Measurements from ENCODE around the gene CAPN2.

CAPN2 gene

GRCh38 chr1:223695941-223696340, 16.4 kb upstream of the CAPN2 start:
- no peaks in the 10 kb centered on the region for H3K27me3 ChIP-seq (ENCODE audit: insufficient read depth, low read length, poor library complexity)
- no peak overlapping the region for H3K4ac ChIP-seq (ENCODE audit: low read depth, low read length)
- H3K79me2 ChIP-seq (ENCODE audit: control insufficient read depth, insufficient read depth, low read length) = no peaks in the 10 kb centered on the region
- no peak overlapping the region for H3K4me3 ChIP-seq (ENCODE audit: low read length)
- no peak overlapping the region for H4K8ac ChIP-seq (ENCODE audit: low read depth, low read length)
- no peak overlapping the region for H3K56ac ChIP-seq (ENCODE audit: low read length)
- no CpG with 5 or more reads among the region's 5 CpGs for WGBS (ENCODE audit: extremely low coverage, insufficient coverage, low lambda C conversion rate)
- no peaks in the 10 kb centered on the region for H3K36me3 ChIP-seq (ENCODE audit: control insufficient read depth, insufficient read depth, low read length)
- H2BK5ac ChIP-seq (ENCODE audit: low read length) = no peak overlapping the region
- no peaks in the 10 kb centered on the region for H3K79me1 ChIP-seq (ENCODE audit: low read length)
- H3K23ac ChIP-seq (ENCODE audit: low read length) = no peak overlapping the region
- H3K18ac ChIP-seq (ENCODE audit: low read length) = no peak overlapping the region
- H3K27ac ChIP-seq (ENCODE audit: low read depth, low read length) = no peak overlapping the region
- no peak overlapping the region for H2BK15ac ChIP-seq (replicated peaks; ENCODE audit: low read depth)
- no peak overlapping the region for H3K9ac ChIP-seq (ENCODE audit: low read length)
- H3K4me2 ChIP-seq (ENCODE audit: low read length) = no peak overlapping the region
- H3K4me1 ChIP-seq (ENCODE audit: control insufficient read depth, low read depth, low read length) = no peaks in the 10 kb centered on the region
- H2AK5ac ChIP-seq (ENCODE audit: low read length) = no peak overlapping the region
- no peak overlapping the region for H4K5ac ChIP-seq (ENCODE audit: low read length)
- DNase-seq = no peak
- no peak overlapping the region for H2BK120ac ChIP-seq (ENCODE audit: low read depth, low read length)

- peak; percentile 40 for DNase-seq
- Histone ChIP-seq H3K23ac (ENCODE audit: low read length) (peak overlapping the region; percentile 80), H2BK15ac (replicated peaks; ENCODE audit: low read depth) (no peak overlapping the region), H4K5ac (ENCODE audit: low read length) (no peak overlapping the region), H3K4me2 (ENCODE audit: low read length) (no peak overlapping the region), H3K27me3 (ENCODE audit: insufficient read depth, low read length, poor library complexity) (no peaks in the 10 kb centered on the region), H2AK5ac (ENCODE audit: low read length) (no peak overlapping the region), H3K4ac (ENCODE audit: low read depth, low read length) (no peak overlapping the region), H3K36me3 (ENCODE audit: control insufficient read depth, insufficient read depth, low read length) (no peaks in the 10 kb centered on the region), H3K56ac (ENCODE audit: low read length) (peak overlapping the region; percentile 75), H3K79me1 (ENCODE audit: low read length) (no peaks in the 10 kb centered on the region), H3K4me1 (ENCODE audit: control insufficient read depth, low read depth, low read length) (peaks cover under 1% of the 10 kb centered on the region), H2BK5ac (ENCODE audit: low read length) (no peak overlapping the region), H3K18ac (ENCODE audit: low read length) (peak overlapping the region; percentile 14), H2BK120ac (ENCODE audit: low read depth, low read length) (no peak overlapping the region), H3K79me2 (ENCODE audit: control insufficient read depth, insufficient read depth, low read length) (no peaks in the 10 kb centered on the region), H3K27ac (ENCODE audit: low read depth, low read length) (peak overlapping the region; percentile 93), H3K4me3 (ENCODE audit: low read length) (no peak overlapping the region), H4K8ac (ENCODE audit: low read depth, low read length) (no peak overlapping the region), H3K9ac (ENCODE audit: low read length) (no peak overlapping the region)
- no CpG with 5 or more reads among the region's 5 CpGs for WGBS (ENCODE audit: extremely low coverage, insufficient coverage, low lambda C conversion rate)
These were observed 11.9 kb upstream of the CAPN2 start for GRCh38 chr1:223700388-223700918.

- peak; percentile 94 for DNase-seq
- peak overlapping the region; percentile 93 for H3K27ac ChIP-seq (ENCODE audit: low read depth, low read length)
These were observed 11.2 kb upstream of the CAPN2 start for GRCh38 chr1:223700942-223701637.

GRCh38 chr1:223702735-223703667, 9.3 kb upstream of the CAPN2 start:
- H2BK5ac ChIP-seq (ENCODE audit: low read length) = no peak overlapping the region
- no peak overlapping the region for H3K23ac ChIP-seq (ENCODE audit: low read length)
- H3K79me2 ChIP-seq (ENCODE audit: control insufficient read depth, insufficient read depth, low read length) = no peaks in the 10 kb centered on the region
- no peak overlapping the region for H2BK120ac ChIP-seq (ENCODE audit: low read depth, low read length)
- no peaks in the 10 kb centered on the region for H3K36me3 ChIP-seq (ENCODE audit: control insufficient read depth, insufficient read depth, low read length)
- H2BK15ac ChIP-seq (replicated peaks; ENCODE audit: low read depth) = no peak overlapping the region
- no CpG with 5 or more reads among the region's 4 CpGs for WGBS (ENCODE audit: extremely low coverage, insufficient coverage, low lambda C conversion rate)
- H3K4me2 ChIP-seq (ENCODE audit: low read length) = no peak overlapping the region
- no peak overlapping the region for H3K27ac ChIP-seq (ENCODE audit: low read depth, low read length)
- no peak overlapping the region for H3K56ac ChIP-seq (ENCODE audit: low read length)
- no peak for DNase-seq
- no peak overlapping the region for H4K8ac ChIP-seq (ENCODE audit: low read depth, low read length)
- H3K79me1 ChIP-seq (ENCODE audit: low read length) = no peaks in the 10 kb centered on the region
- H3K9ac ChIP-seq (ENCODE audit: low read length) = peak overlapping the region; percentile 14
- H4K5ac ChIP-seq (ENCODE audit: low read length) = no peak overlapping the region
- no peak overlapping the region for H3K4me3 ChIP-seq (ENCODE audit: low read length)
- H3K27me3 ChIP-seq (ENCODE audit: insufficient read depth, low read length, poor library complexity) = no peaks in the 10 kb centered on the region
- H3K18ac ChIP-seq (ENCODE audit: low read length) = peak overlapping the region; percentile 13
- peak overlapping the region; percentile 27 for H3K4ac ChIP-seq (ENCODE audit: low read depth, low read length)
- no peak overlapping the region for H2AK5ac ChIP-seq (ENCODE audit: low read length)
- H3K4me1 ChIP-seq (ENCODE audit: control insufficient read depth, low read depth, low read length) = peaks cover 2% of the 10 kb centered on the region

More at GRCh38 chr1:223700942-223701637, 11.2 kb upstream of the CAPN2 start:
- Histone ChIP-seq H2BK5ac (ENCODE audit: low read length) (no peak overlapping the region), H3K56ac (ENCODE audit: low read length) (peak overlapping the region; percentile 75), H3K36me3 (ENCODE audit: control insufficient read depth, insufficient read depth, low read length) (no peaks in the 10 kb centered on the region), H2BK15ac (replicated peaks; ENCODE audit: low read depth) (no peak overlapping the region), H3K79me2 (ENCODE audit: control insufficient read depth, insufficient read depth, low read length) (no peaks in the 10 kb centered on the region), H3K27me3 (ENCODE audit: insufficient read depth, low read length, poor library complexity) (no peaks in the 10 kb centered on the region), H3K9ac (ENCODE audit: low read length) (peak overlapping the region; percentile 41), H3K18ac (ENCODE audit: low read length) (no peak overlapping the region), H3K23ac (ENCODE audit: low read length) (no peak overlapping the region), H3K4me2 (ENCODE audit: low read length) (no peak overlapping the region), H2AK5ac (ENCODE audit: low read length) (no peak overlapping the region), H4K8ac (ENCODE audit: low read depth, low read length) (no peak overlapping the region), H3K4ac (ENCODE audit: low read depth, low read length) (no peak overlapping the region), H4K5ac (ENCODE audit: low read length) (no peak overlapping the region), H3K4me1 (ENCODE audit: control insufficient read depth, low read depth, low read length) (peaks cover 2% of the 10 kb centered on the region), H3K79me1 (ENCODE audit: low read length) (no peaks in the 10 kb centered on the region), H2BK120ac (ENCODE audit: low read depth, low read length) (no peak overlapping the region), H3K4me3 (ENCODE audit: low read length) (no peak overlapping the region)
- no CpG with 5 or more reads among the region's 8 CpGs for WGBS (ENCODE audit: extremely low coverage, insufficient coverage, low lambda C conversion rate)

GRCh38 chr1:223703668-223704013, 8.7 kb upstream of the CAPN2 start:
- Histone ChIP-seq H3K4me1 (ENCODE audit: control insufficient read depth, low read depth, low read length) (peaks cover 2% of the 10 kb centered on the region), H4K8ac (ENCODE audit: low read depth, low read length) (no peak overlapping the region)

More at GRCh38 chr1:223703668-223704013, 8.7 kb upstream of the CAPN2 start:
- Histone ChIP-seq H3K27ac (ENCODE audit: low read depth, low read length) (no peak overlapping the region), H3K4ac (ENCODE audit: low read depth, low read length) (no peak overlapping the region), H3K4me2 (ENCODE audit: low read length) (no peak overlapping the region), H3K79me2 (ENCODE audit: control insufficient read depth, insufficient read depth, low read length) (no peaks in the 10 kb centered on the region), H3K27me3 (ENCODE audit: insufficient read depth, low read length, poor library complexity) (no peaks in the 10 kb centered on the region), H3K9ac (ENCODE audit: low read length) (no peak overlapping the region), H3K56ac (ENCODE audit: low read length) (no peak overlapping the region), H3K23ac (ENCODE audit: low read length) (no peak overlapping the region), H2BK15ac (replicated peaks; ENCODE audit: low read depth) (no peak overlapping the region), H2BK120ac (ENCODE audit: low read depth, low read length) (no peak overlapping the region), H2BK5ac (ENCODE audit: low read length) (no peak overlapping the region), H4K5ac (ENCODE audit: low read length) (no peak overlapping the region), H3K18ac (ENCODE audit: low read length) (no peak overlapping the region), H3K4me3 (ENCODE audit: low read length) (no peak overlapping the region), H2AK5ac (ENCODE audit: low read length) (no peak overlapping the region), H3K79me1 (ENCODE audit: low read length) (no peaks in the 10 kb centered on the region), H3K36me3 (ENCODE audit: control insufficient read depth, insufficient read depth, low read length) (no peaks in the 10 kb centered on the region)
- no CpG with 5 or more reads among the region's 1 CpG for WGBS (ENCODE audit: extremely low coverage, insufficient coverage, low lambda C conversion rate)
- no peak for DNase-seq
